Adrenal gland (tissue), 5 donors: ENCODE data around the gene KLK14.

Experiments
- POLR2A ChIP-seq, 2 donors: fragments of 450-650 bp; IDR thresholded peaks; one replicate each; pipeline ENCODE4 v1.6.1; 2017; ENCODE audit warnings: antibody characterized with exemption in 2 of 2, mild to moderate bottlenecking in 2 of 2, moderate library complexity in 1 of 2
- TF ChIP-seq, protein P1 (sequence below), 6 experiments: fragments of 450-650 bp in 4 of 6; fragments of 200-600 bp in 2 of 6; sonication (generic) in 1 of 6; IDR thresholded peaks; 1 replicate in 5 of 6; 2 replicates in 1 of 6; pipeline versions ENCODE4 v1.5.1 to v1.8.0; 2016 to 2021; ENCODE audit warnings: antibody characterized with exemption in 6 of 6, mild to moderate bottlenecking in 2 of 6, moderate library complexity in 1 of 6
- donor health status: DM: no; HTN: no; CAD: no.

DNA sequence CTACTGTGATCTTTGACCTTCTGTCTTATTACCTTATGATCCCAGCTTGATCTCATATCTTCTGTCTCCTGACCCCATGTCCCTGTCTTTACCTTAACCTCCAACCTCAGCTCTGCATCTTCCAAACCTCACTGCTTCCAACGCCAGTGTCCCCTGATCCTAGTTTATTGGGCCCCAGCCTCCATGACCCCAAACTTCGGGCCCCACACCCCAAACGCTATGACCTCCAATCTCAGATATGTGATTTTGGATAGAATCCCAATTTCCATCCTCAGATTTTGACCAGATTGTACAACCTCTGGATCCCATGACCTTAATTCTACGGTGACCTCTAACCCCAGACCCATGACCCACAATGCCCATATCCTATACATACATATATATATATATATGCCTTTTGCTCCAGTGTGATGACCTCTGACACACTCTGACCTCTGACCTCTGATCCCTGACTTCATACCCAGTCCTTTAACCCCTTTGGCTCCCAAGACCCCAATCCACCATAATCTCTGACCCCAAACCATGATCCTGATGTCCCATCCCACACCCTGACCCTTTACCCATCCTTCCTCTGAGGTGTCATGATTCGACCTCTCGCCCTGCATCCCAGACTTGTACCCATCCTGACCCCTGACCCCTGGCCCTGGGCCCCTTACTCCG is 51.3 kb downstream of the KLK14 start:
- TF ChIP-seq, protein P1, sequence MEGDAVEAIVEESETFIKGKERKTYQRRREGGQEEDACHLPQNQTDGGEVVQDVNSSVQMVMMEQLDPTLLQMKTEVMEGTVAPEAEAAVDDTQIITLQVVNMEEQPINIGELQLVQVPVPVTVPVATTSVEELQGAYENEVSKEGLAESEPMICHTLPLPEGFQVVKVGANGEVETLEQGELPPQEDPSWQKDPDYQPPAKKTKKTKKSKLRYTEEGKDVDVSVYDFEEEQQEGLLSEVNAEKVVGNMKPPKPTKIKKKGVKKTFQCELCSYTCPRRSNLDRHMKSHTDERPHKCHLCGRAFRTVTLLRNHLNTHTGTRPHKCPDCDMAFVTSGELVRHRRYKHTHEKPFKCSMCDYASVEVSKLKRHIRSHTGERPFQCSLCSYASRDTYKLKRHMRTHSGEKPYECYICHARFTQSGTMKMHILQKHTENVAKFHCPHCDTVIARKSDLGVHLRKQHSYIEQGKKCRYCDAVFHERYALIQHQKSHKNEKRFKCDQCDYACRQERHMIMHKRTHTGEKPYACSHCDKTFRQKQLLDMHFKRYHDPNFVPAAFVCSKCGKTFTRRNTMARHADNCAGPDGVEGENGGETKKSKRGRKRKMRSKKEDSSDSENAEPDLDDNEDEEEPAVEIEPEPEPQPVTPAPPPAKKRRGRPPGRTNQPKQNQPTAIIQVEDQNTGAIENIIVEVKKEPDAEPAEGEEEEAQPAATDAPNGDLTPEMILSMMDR (IDR thresholded peaks at IDR 0.05): no peak
- TF ChIP-seq POLR2A (IDR thresholded peaks at IDR 0.05): no peak
